Keratinocyte (primary cell): Measurements from ENCODE around the gene CAD. TPM values are rescaled to one million over a fixed set of nuclear protein-coding genes. Genes with fewer than 3 reads are reported as not detected.

Experiments
- DNase-seq: peaks from one replicate; pipeline ENCODE4 v3.0.0-alpha.2; 2011; ENCODE audit warnings: low read depth, missing footprints, low spot score
- FAIRE-seq: peaks from 2 replicates; lab custom pipeline; 2011; peaks lifted over from hg19 to GRCh38; lab: Jason Lieb, UNC
- H2AFZ ChIP-seq: 2 replicates; pipeline ENCODE4 v1.6.0; 2012; ENCODE audit warnings: low read length, control low read depth, inconsistent platforms; ENCODE audit not compliant: control insufficient read depth
- H3K27ac ChIP-seq: 2 replicates; pipeline ENCODE4 v1.5.1; 2011; ENCODE audit warnings: low read length; ENCODE audit not compliant: control insufficient read depth, insufficient read depth
- H3K27me3 ChIP-seq: 3 replicates; pipeline ENCODE4 v1.6.0; 2011; ENCODE audit warnings: low read length; ENCODE audit not compliant: control insufficient read depth, insufficient read depth; ENCODE audit errors: extremely low read depth
- H3K36me3 ChIP-seq, 2 experiments: 2 replicates in 1 of 2; 3 replicates in 1 of 2; pipeline ENCODE4 v1.5.1; 2011; ENCODE audit warnings: low read length in 2 of 2, mild to moderate bottlenecking in 1 of 2; ENCODE audit not compliant: control insufficient read depth in 2 of 2, insufficient read depth in 2 of 2; ENCODE audit errors: extremely low read depth in 1 of 2
- H3K4me1 ChIP-seq: 3 replicates; pipeline ENCODE4 v1.5.1; 2011; ENCODE audit warnings: low read length; ENCODE audit not compliant: control insufficient read depth, insufficient read depth; ENCODE audit errors: extremely low read depth
- H3K4me2 ChIP-seq: 3 replicates; pipeline ENCODE4 v1.6.0; 2011; ENCODE audit warnings: low read depth, low read length; ENCODE audit not compliant: control insufficient read depth, insufficient read depth; ENCODE audit errors: extremely low read depth
- H3K4me3 ChIP-seq, 3 experiments: fragments of 200-600 bp in 1 of 3; sonication (generic) in 1 of 3; 2 replicates in 2 of 3; 3 replicates in 1 of 3; pipeline ENCODE4 v1.5.1; 2011 to 2016; ENCODE audit warnings: low read length in 3 of 3, mild to moderate bottlenecking in 3 of 3, control low read depth in 2 of 3, inconsistent platforms in 1 of 3, low read depth in 1 of 3, mixed read lengths in 1 of 3, mixed run types in 1 of 3, moderate library complexity in 1 of 3; ENCODE audit not compliant: control insufficient read depth in 2 of 3, insufficient read depth in 2 of 3; ENCODE audit errors: extremely low read depth in 1 of 3
- H3K79me2 ChIP-seq: 2 replicates; pipeline ENCODE4 v1.6.0; 2012; ENCODE audit warnings: low read length; ENCODE audit not compliant: control insufficient read depth, insufficient read depth
- H3K9ac ChIP-seq: 3 replicates; pipeline ENCODE4 v1.6.0; 2011; ENCODE audit warnings: low read length; ENCODE audit not compliant: control insufficient read depth, insufficient read depth; ENCODE audit errors: extremely low read depth
- H3K9me1 ChIP-seq: 3 replicates; pipeline ENCODE4 v1.6.0; 2011; ENCODE audit warnings: low read length; ENCODE audit not compliant: control insufficient read depth, insufficient read depth; ENCODE audit errors: extremely low read depth
- H3K9me3 ChIP-seq: 2 replicates; pipeline ENCODE4 v1.5.1; 2012; ENCODE audit warnings: low read depth, low read length; ENCODE audit not compliant: control insufficient read depth
- H4K20me1 ChIP-seq: 3 replicates; pipeline ENCODE4 v1.6.0; 2011; ENCODE audit warnings: low read length; ENCODE audit not compliant: control insufficient read depth, insufficient read depth; ENCODE audit errors: extremely low read depth
- CTCF ChIP-seq, 3 experiments: IDR thresholded peaks in 1 of 3; conservative IDR thresholded peaks in 1 of 3; optimal IDR thresholded peaks in 1 of 3; 2 replicates in 2 of 3; 3 replicates in 1 of 3; pipeline versions ENCODE3 to v1.5.1; 2011; ENCODE audit warnings: low read length in 3 of 3, mild to moderate bottlenecking in 3 of 3, moderate library complexity in 2 of 3, control low read depth in 1 of 3, inconsistent platforms in 1 of 3; ENCODE audit not compliant: insufficient read depth in 2 of 3; ENCODE audit errors: extremely low read depth in 1 of 3
- EZH2 ChIP-seq: IDR thresholded peaks from one replicate; pipeline ENCODE4 v1.6.1; 2012; ENCODE audit warnings: inconsistent platforms, mild to moderate bottlenecking, low read length, moderate library complexity
- dilution Hi-C: fragments of 300-500 bp; cut with MboI; formaldehyde crosslinking; loops from one replicate; pipeline ENCODE4 v1.7.0; 2020; ENCODE audit warnings: low sequenced_read_pairs; ENCODE audit not compliant: extremely low pct_ligation_motif_present
- polyA plus RNA-seq, 5 experiments: library from polyadenylated mRNA; depleted of rRNA in 3 of 5; stranded (reverse) in 3 of 5; stranded (forward) in 1 of 5; unstranded in 1 of 5; fragments of >200 nt; gene quantifications; 1 replicate in 1 of 5; 2 replicates in 3 of 5; 3 replicates in 1 of 5; pipeline versions ENCODE4 v1.2.1 to v1.2.3, GENCODE V29; 2011 to 2012; ENCODE audit warnings: missing spikeins in 2 of 5, low read depth in 1 of 5, low replicate concordance in 1 of 5

CAD gene
- polyA plus RNA-seq, 1 donor (not counting 4 experiments of a cell fraction or from before 2014, with no cell fraction given), result 21.0 TPM

- dilution Hi-C loops, result no loop called here
- Histone ChIP-seq H3K79me2 (peaks cover 23% of the 10 kb centered on the region), H2AFZ (peak overlapping the region; percentile 11), H3K4me2 (peak overlapping the region; percentile 88), H3K9ac (peak overlapping the region; percentile 51), H3K9me1 (no peaks in the 10 kb centered on the region), H3K4me1 (peaks cover 25% of the 10 kb centered on the region), H4K20me1 (no peaks in the 10 kb centered on the region), H3K27ac (peak overlapping the region; percentile 36), H3K4me3 (peak overlapping the region; percentile 62 to 84 (median 82)), H3K36me3 (peaks cover 4 to 31% of the 10 kb centered on the region in 2 experiments), H3K27me3 (no peaks in the 10 kb centered on the region), H3K9me3 (no peaks in the 10 kb centered on the region)
- FAIRE-seq, result no peak
- TF ChIP-seq EZH2, result no peak
- no peak for DNase-seq
Measured at GRCh38 chr2:27216416-27217137, 592 bp upstream of the CAD start.

GRCh38 chr2:27218614-27219013 is 1.4 kb downstream of the CAD start:
- H3K9me1 ChIP-seq, result no peaks in the 10 kb centered on the region
- peak overlapping the region in 1 of 3 experiments; percentile 84 for H3K4me3 ChIP-seq
- H3K27ac ChIP-seq, result no peak overlapping the region
- DNase-seq (no peak), FAIRE-seq (no peak)
- H3K79me2 ChIP-seq, result peaks cover 22% of the 10 kb centered on the region
- peak overlapping the region; percentile 87 for H3K9ac ChIP-seq
- no peaks in the 10 kb centered on the region for H3K9me3 ChIP-seq
- H3K4me1 ChIP-seq, result peaks cover 18% of the 10 kb centered on the region
- H4K20me1 ChIP-seq, result no peaks in the 10 kb centered on the region
- TF ChIP-seq EZH2 (no peak), CTCF (optimal IDR thresholded peaks at IDR 0.05 in 1 of 3, IDR thresholded peaks at IDR 0.05 in 1 of 3, conservative IDR thresholded peaks at IDR 0.05 in 1 of 3; ENCODE audit: extremely low read depth in 1 of 3, insufficient read depth in 2 of 3, low read length in 3 of 3) (no peak)
- peaks cover 14 to 41% of the 10 kb centered on the region in 2 experiments for H3K36me3 ChIP-seq
- dilution Hi-C loops, result no loop called here
- peak overlapping the region; percentile 88 for H3K4me2 ChIP-seq
- H3K27me3 ChIP-seq, result no peaks in the 10 kb centered on the region
- H2AFZ ChIP-seq, result no peak overlapping the region
